DOHH2 (cell line): ENCODE data around the gene ZIC5.

ENCODE experiments used
- EZH2phosphoT487 ChIP-seq: fragments of 200-600 bp; sonication (generic); IDR thresholded peaks from 2 replicates; pipeline ENCODE4 v1.6.1; 2017; ENCODE audit warnings: borderline replicate concordance, mild to moderate bottlenecking, antibody characterized with exemption, low read length, moderate library complexity, mixed read lengths
- TF ChIP-seq, protein P1 (sequence below): fragments of 200-600 bp; sonication (generic); IDR thresholded peaks from one replicate; pipeline ENCODE4 v1.5.1; 2014; ENCODE audit warnings: antibody characterized with exemption, mild to moderate bottlenecking, low read depth, low read length; ENCODE audit not compliant: poor library complexity, severe bottlenecking

GRCh38 chr13:100019780-100020356, 48.3 kb upstream of the ZIC5 start:
- TF ChIP-seq, protein P1, sequence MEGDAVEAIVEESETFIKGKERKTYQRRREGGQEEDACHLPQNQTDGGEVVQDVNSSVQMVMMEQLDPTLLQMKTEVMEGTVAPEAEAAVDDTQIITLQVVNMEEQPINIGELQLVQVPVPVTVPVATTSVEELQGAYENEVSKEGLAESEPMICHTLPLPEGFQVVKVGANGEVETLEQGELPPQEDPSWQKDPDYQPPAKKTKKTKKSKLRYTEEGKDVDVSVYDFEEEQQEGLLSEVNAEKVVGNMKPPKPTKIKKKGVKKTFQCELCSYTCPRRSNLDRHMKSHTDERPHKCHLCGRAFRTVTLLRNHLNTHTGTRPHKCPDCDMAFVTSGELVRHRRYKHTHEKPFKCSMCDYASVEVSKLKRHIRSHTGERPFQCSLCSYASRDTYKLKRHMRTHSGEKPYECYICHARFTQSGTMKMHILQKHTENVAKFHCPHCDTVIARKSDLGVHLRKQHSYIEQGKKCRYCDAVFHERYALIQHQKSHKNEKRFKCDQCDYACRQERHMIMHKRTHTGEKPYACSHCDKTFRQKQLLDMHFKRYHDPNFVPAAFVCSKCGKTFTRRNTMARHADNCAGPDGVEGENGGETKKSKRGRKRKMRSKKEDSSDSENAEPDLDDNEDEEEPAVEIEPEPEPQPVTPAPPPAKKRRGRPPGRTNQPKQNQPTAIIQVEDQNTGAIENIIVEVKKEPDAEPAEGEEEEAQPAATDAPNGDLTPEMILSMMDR, result no peak
- TF ChIP-seq EZH2phosphoT487, result no peak
